ENCODE results near the gene KCNMB1. TPM values are rescaled to one million over a fixed set of nuclear protein-coding genes. Genes with fewer than 3 reads are reported as not detected.

Gene KCNMB1
- total and polyA plus RNA-seq, 2 donors from 2014 or later, result 2.1 to 4.5 TPM

DNA sequence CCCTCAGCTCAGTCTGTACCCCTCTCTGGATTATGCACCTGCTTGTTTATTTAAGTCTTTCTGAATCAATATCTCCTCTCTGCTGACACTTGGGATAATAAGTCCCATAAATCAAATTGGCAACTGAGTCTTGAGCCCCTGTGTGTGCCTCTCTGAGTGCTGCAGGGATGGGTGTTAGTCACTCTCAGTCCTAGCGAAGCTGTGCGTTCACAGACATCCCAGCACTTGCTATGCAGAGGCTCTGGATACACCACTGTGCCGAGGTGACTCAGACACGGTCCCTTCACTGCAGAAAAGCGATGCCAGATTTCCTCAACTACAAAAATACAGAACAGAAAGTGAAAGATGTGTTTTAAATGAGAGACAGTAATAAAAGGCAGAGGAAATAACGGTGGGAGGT is 4.1 kb upstream of the KCNMB1 start:
- H3K27ac ChIP-seq (ENCODE audit: low read depth in 2 of 2, low read length in 2 of 2), result no peak overlapping the region
- H3K4me3 ChIP-seq (ENCODE audit: low read length in 3 of 3), result no peak overlapping the region
- FAIRE-seq (no peak), DNase-seq (no peak)
- H3K4me1 ChIP-seq (ENCODE audit: control insufficient read depth in 2 of 3, insufficient read depth in 2 of 3, low read depth in 1 of 3, low read length in 3 of 3), result no peaks in the 10 kb centered on the region
- TF ChIP-seq, protein P1, sequence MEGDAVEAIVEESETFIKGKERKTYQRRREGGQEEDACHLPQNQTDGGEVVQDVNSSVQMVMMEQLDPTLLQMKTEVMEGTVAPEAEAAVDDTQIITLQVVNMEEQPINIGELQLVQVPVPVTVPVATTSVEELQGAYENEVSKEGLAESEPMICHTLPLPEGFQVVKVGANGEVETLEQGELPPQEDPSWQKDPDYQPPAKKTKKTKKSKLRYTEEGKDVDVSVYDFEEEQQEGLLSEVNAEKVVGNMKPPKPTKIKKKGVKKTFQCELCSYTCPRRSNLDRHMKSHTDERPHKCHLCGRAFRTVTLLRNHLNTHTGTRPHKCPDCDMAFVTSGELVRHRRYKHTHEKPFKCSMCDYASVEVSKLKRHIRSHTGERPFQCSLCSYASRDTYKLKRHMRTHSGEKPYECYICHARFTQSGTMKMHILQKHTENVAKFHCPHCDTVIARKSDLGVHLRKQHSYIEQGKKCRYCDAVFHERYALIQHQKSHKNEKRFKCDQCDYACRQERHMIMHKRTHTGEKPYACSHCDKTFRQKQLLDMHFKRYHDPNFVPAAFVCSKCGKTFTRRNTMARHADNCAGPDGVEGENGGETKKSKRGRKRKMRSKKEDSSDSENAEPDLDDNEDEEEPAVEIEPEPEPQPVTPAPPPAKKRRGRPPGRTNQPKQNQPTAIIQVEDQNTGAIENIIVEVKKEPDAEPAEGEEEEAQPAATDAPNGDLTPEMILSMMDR (IDR thresholded peaks at IDR 0.05; ENCODE audit: borderline replicate concordance, extremely low read depth, insufficient read depth), result no peak
- H3K36me3 ChIP-seq (ENCODE audit: control insufficient read depth in 2 of 3, insufficient read depth in 3 of 3, low read length in 3 of 3), result no peaks in the 10 kb centered on the region
- no peaks in the 10 kb centered on the region for H3K27me3 ChIP-seq (ENCODE audit: control insufficient read depth, insufficient read depth, low read length)
- no peaks in the 10 kb centered on the region for H3K9me3 ChIP-seq (ENCODE audit: control insufficient read depth in 2 of 3, insufficient read depth in 1 of 3, low read length in 3 of 3)
- no peak overlapping the region for H3K9ac ChIP-seq (ENCODE audit: low read length in 3 of 3)
- intact Hi-C loops (cut with DNase I), result no loop called here

DNA sequence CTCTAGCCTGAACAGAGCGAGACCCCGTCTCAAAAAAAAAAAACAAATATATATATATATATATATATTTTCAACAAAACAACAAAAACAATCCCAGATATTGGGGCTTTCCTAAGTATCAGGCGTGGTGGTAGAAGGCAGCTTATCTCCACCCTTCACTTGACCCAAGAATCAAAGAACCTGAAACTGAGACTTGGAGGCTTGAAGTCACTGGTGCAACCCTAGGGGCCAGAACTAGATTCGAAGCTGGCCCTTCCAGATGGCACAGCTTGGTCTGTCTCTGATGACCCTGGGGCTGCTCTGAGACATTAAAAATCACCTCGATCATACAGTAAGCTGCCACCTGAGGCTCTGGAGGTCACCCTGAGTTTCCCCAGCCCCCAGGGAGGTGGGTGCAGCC is 1.3 kb upstream of the KCNMB1 start:
- no peaks in the 10 kb centered on the region for H3K27me3 ChIP-seq (ENCODE audit: control insufficient read depth, insufficient read depth, low read length)
- H3K9me3 ChIP-seq (ENCODE audit: control insufficient read depth in 2 of 3, insufficient read depth in 1 of 3, low read length in 3 of 3), result no peaks in the 10 kb centered on the region
- no peak overlapping the region for H3K4me3 ChIP-seq (ENCODE audit: low read length in 3 of 3)
- intact Hi-C loops (cut with DNase I), result no loop called here
- no peak overlapping the region for H3K9ac ChIP-seq (ENCODE audit: low read length in 3 of 3)
- no peaks in the 10 kb centered on the region for H3K4me1 ChIP-seq (ENCODE audit: control insufficient read depth in 2 of 3, insufficient read depth in 2 of 3, low read depth in 1 of 3, low read length in 3 of 3)
- TF ChIP-seq, protein P1 (IDR thresholded peaks at IDR 0.05; ENCODE audit: borderline replicate concordance, extremely low read depth, insufficient read depth), result no peak
- H3K36me3 ChIP-seq (ENCODE audit: control insufficient read depth in 2 of 3, insufficient read depth in 3 of 3, low read length in 3 of 3), result no peaks in the 10 kb centered on the region
- DNase-seq (no peak), FAIRE-seq (no peak)
- no peak overlapping the region for H3K27ac ChIP-seq (ENCODE audit: low read depth in 2 of 2, low read length in 2 of 2)

DNA sequence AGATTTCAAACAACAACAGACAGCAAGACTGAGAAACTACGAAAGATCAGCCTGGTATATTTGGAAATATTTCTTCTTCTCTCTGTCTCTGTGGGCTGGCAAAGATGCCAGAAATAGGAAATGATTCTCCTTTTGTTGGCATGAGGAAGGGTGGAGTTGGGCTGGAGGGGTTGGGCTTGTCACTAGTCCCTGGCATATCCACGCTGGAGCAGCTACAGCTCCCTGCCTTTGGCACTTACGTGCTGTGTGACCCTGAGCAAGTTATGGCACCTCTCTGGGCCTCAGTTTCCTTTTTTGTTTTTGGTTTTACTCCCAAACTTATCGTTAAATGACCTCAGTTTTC is 354 bp upstream of the KCNMB1 start:
- no peak overlapping the region for H3K9ac ChIP-seq (ENCODE audit: low read length in 3 of 3)
- no peaks in the 10 kb centered on the region for H3K36me3 ChIP-seq (ENCODE audit: control insufficient read depth in 2 of 3, insufficient read depth in 3 of 3, low read length in 3 of 3)
- H3K4me1 ChIP-seq (ENCODE audit: control insufficient read depth in 2 of 3, insufficient read depth in 2 of 3, low read depth in 1 of 3, low read length in 3 of 3), result no peaks in the 10 kb centered on the region
- TF ChIP-seq, protein P1 (IDR thresholded peaks at IDR 0.05; ENCODE audit: borderline replicate concordance, extremely low read depth, insufficient read depth), result no peak
- no peak overlapping the region for H3K27ac ChIP-seq (ENCODE audit: low read depth in 2 of 2, low read length in 2 of 2)
- DNase-seq, result no peak
- H3K4me3 ChIP-seq (ENCODE audit: low read length in 3 of 3), result peak overlapping the region in 1 of 3 donors; percentile 41
- no peaks in the 10 kb centered on the region for H3K27me3 ChIP-seq (ENCODE audit: control insufficient read depth, insufficient read depth, low read length)
- FAIRE-seq, result no peak
- intact Hi-C loops (cut with DNase I), result no loop called here
- no peaks in the 10 kb centered on the region for H3K9me3 ChIP-seq (ENCODE audit: control insufficient read depth in 2 of 3, insufficient read depth in 1 of 3, low read length in 3 of 3)

All from kidney (tissue), 14 donors.